Stimulated activated CD8-positive, alpha-beta memory T cell treated with anti-CD3 and anti-CD28 coated beads, Interleukin-2, amount 100 ng/mL, for 48 hours (primary cell): ENCODE results near the gene UBC.
A peak's percentile ranks its signal among the peaks of the same experiment; 100 is the strongest.
"Not testable (repeated sequence)": the region's sequence is repeated elsewhere in the genome, so short reads cannot be mapped to it uniquely, and the experiment has no call there.

Source experiments
- DNase-seq, 2 donors: peaks; one replicate each; pipeline ENCODE4 v3.0.0-alpha.2; 2020; ENCODE audit warnings: low read depth in 2 of 2

The UBC gene

DNA sequence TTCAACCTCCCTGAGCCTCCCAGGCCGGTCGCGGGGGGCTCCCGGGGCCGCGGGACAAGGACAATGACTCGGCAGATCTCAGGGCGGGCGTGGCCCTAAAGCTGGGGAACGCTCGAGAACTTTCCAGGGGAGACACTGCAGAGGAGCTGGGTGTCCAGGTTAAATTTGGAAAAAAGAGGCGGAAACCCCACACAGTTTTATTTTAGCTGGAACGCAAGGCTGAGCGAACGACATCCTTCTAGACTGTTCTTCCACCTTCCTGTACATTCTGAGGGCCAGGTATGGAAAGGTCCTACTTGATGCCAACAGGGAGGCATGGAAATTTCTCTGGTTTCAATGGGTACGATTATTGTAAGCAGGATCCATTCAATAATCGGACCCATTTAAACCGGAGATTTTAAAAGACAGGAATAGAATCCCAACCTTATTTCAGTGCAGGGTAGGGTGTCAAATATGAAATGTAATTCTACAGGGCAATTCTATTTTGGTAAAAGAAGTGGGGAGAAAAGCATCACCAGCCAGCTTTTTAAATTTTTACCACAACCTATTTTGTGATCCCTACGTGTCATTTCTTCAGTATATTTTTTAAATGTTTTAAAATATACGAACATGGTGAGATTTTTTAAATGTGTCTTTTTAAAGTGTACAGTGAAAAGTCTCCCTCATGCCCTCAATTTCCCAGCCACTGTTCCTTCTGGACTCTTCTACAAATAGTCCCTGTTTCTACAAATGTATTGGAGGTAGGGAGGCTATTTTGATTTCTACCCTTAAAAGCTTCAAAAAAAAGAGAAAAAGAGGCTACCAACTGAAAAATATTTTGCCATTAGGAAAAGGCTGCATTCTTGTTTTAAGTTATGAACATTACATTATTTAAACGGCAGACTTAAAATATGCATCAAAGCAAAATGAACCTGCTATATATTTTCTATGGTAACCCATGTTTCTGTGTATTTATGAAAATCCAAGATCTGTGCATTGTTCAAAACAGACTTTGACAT, 1.1 kb upstream of the UBC start:
- DNase-seq = no peak

DNA sequence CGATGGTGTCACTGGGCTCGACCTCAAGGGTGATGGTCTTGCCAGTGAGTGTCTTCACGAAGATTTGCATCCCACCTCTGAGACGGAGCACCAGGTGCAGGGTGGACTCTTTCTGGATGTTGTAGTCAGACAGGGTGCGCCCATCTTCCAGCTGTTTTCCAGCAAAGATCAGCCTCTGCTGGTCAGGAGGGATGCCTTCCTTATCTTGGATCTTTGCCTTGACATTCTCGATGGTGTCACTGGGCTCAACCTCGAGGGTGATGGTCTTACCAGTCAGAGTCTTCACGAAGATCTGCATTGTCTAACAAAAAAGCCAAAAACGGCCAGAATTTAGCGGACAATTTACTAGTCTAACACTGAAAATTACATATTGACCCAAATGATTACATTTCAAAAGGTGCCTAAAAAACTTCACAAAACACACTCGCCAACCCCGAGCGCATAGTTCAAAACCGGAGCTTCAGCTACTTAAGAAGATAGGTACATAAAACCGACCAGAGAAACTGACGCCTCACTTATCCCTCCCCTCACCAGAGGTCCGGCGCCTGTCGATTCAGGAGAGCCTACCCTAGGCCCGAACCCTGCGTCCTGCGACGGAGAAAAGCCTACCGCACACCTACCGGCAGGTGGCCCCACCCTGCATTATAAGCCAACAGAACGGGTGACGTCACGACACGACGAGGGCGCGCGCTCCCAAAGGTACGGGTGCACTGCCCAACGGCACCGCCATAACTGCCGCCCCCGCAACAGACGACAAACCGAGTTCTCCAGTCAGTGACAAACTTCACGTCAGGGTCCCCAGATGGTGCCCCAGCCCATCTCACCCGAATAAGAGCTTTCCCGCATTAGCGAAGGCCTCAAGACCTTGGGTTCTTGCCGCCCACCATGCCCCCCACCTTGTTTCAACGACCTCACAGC, 717 bp downstream of the UBC start:
- DNase-seq = peak; percentile 86 to 93

DNA sequence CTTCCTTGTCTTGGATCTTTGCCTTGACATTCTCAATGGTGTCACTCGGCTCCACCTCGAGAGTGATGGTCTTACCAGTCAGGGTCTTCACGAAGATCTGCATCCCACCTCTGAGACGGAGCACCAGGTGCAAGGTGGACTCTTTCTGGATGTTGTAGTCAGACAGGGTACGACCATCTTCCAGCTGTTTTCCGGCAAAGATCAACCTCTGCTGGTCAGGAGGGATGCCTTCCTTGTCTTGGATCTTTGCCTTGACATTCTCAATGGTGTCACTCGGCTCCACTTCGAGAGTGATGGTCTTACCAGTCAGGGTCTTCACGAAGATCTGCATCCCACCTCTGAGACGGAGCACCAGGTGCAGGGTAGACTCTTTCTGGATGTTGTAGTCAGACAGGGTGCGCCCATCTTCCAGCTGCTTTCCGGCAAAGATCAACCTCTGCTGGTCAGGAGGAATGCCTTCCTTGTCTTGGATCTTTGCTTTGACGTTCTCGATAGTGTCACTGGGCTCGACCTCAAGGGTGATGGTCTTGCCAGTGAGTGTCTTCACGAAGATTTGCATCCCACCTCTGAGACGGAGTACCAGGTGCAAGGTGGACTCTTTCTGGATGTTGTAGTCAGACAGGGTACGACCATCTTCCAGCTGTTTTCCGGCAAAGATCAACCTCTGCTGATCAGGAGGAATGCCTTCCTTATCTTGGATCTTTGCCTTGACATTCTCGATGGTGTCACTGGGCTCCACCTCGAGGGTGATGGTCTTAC, 1.7 kb downstream of the UBC start:
- DNase-seq = not testable (repeated sequence)

DNA sequence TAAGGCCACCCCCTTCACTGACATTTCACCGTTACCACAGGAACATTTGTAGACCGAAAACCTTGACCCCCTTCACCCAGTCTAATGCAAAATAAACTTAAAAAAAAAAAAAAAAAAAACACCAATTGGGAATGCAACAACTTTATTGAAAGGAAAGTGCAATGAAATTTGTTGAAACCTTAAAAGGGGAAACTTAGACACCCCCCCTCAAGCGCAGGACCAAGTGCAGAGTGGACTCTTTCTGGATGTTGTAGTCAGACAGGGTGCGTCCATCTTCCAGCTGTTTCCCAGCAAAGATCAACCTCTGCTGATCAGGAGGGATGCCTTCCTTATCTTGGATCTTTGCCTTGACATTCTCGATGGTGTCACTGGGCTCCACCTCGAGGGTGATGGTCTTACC, 2.9 kb downstream of the UBC start:
- not testable (repeated sequence) for DNase-seq

GRCh38 chr12:124910561-124911478, 3.6 kb downstream of the UBC start:
- DNase-seq = no peak

DNA sequence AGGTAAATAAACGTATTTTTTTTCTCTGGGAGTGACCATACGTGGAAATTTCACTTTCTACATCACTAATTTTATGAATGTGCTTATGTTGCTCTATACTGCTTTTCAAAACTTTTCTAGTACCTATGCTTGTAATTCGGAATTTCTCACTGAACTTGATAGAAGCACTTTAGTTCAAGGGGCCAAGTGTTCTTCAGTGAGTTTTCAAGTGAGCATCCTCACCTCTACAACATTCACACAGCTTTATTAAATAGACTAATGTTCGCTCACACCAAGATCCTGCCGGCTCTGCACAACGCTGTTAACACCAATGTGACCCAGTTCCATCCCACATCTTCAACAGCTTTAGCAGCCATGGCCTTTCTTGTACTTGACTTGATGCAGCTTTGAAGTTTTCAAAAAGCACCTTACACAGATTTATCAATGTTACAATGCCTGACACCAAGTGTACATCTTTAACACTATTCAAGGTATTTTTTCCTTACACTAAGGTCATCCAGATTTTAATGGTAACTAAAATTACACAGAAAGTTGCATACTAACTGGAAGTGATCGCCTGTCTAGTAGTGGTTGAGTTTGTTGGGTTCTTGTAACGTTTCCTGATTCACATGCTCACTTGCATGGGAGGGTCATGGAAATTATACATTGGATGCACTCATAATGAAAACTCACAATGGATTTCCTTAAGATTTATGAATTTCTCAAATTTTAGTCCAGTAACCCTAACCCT, 4.5 kb downstream of the UBC start:
- DNase-seq = no peak

DNA sequence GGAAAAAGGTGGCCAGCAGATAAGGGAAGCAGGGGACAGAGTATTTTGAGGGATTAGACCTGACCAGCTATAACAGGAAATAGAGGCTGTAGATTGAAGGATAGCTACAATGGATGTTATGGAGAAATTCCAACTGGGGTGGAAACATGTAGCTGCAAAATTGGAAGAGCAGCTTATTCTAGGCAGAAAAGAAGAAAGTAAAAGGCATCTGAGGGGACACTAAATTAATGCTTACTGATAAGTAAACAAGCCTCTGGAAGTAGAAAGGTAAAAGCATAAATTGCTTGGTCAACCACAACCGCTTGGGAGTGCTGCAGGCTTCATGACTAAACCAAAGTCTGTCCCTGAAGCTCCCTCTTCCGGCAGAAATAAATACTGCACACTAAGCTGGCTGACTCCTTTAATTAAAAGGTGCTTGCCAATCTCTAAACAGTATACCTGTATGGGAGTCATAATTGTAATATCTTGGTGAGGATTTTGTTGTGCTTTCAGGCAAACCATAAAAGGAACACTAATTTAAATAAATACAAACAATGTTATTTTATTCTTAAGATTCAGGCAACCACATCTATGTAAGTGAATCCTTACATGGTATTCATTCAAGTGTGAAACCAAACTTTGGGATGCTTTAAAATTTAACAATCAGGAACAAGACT, 7.7 kb downstream of the UBC start:
- DNase-seq = peak in 1 of 2 donors; percentile 75

DNA sequence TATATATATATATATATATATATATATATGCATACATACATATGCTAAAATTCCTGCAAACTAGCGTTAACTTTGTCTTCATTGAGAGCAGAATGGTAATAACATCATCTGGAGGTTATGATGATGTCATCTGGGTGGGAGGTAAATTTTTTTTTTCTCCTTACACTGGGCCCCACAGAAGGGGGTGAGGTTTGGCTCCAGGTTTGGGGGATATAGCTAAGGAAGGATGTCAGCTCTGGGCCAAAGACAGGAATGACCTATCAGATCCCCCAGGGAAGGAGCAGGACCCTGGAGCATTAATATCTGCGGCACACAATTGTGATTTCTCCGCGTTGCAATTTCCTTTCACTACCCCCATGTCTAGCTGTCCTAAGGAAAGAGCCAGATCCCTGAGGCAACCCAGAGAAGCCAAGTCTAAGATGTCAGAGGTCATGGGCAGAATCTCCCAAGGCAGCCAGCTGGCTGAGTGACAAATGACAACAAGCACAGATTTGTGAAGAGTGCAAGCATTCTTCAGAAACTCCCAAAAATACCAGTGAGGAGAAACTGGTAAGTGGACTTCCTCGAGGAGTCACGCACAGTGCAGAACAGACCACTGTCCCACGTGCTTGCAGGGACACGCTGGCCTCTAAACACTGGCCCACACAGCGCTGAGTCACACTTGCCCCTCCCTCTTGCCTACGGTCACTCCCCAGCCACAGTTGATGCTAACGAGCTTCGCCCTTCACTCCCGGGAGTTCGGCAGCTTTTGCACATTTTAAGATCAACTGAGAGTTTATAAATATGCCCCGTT, 9.9 kb downstream of the UBC start:
- no peak for DNase-seq

- no peak for DNase-seq
Observed at GRCh38 chr12:124902916-124903315, 11.5 kb downstream of the UBC start.

DNA sequence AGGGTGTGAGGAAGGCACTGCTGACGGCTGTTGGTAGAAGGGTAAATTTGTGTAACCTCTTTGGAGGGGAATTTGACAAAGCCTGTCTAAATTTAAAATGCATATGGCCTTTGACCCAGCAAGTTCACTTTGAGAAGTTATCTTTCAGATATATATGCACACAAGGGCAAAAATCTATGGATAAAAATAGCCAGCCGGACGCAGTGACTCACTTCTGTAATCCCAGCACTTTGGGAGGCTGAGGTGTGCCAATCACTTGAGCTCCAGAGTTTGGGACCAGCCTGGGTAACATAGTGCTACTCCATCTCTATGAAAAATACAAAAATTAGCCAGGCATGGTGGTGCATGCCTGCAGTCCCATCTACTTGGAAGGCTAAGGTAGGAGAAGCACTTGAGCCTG, 13.4 kb downstream of the UBC start:
- DNase-seq = no peak

- not testable (repeated sequence) for DNase-seq
Observed at GRCh38 chr12:124900345-124900795, 14.1 kb downstream of the UBC start.

GRCh38 chr12:124898923-124899294, 15.5 kb downstream of the UBC start:
- DNase-seq = no peak

- DNase-seq = peak; percentile 37 to 52
Observed at GRCh38 chr12:124898200-124898922, 16.1 kb downstream of the UBC start.

DNA sequence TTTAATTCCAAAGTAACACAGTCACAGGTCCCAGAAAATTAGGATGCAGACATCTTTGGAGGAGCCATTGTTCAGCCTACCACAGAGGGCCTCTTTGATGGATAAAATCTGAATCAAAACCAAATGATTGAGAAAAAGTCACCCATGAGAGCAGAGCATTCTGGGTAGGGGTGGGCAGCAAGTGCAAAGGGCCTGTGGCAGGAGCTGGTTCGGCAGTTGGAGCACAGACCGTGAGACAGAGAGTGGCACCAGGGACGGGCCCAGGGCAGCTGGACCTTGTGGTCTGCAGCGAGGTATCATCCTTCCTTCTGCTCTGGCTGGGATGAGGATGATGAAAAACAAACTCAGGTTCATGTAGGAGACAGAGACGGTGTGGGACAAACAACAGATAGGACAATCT, 18.0 kb downstream of the UBC start:
- DNase-seq = no peak

- DNase-seq = no peak
Observed at GRCh38 chr12:124893792-124894516, 20.5 kb downstream of the UBC start.

GRCh38 chr12:124888260-124888659, 26.2 kb downstream of the UBC start:
- DNase-seq = no peak

- not testable (repeated sequence) for DNase-seq
Observed at GRCh38 chr12:124887766-124888165, 26.7 kb downstream of the UBC start.
